HCT116 (cell line): ENCODE results near the gene DENND4A. TPM values are rescaled to one million over a fixed set of nuclear protein-coding genes. Genes with fewer than 3 reads are reported as not detected.

Experiments
- ATAC-seq: fragments of 200-7000 bp; cut with Tn5 transposase; 2 replicates; pipeline ENCODE4 v1.9.1; 2020; ENCODE audit warnings: mild to moderate bottlenecking, moderate library complexity
- BruUV-seq: library from RNA; stranded (reverse); fragments of 400-500 nt; replicated peaks from 2 replicates; lab custom pipeline; 2021; lab: Mats Ljungman, UMichigan
- CTCF ChIA-PET: fragments of 300-600 bp; sonication (Branson Sonifier 250); formaldehyde crosslinking; loops from one replicate; lab custom pipeline; 2021; ENCODE audit warnings: antibody characterized with exemption; lab: Charles Lee
- POLR2A ChIA-PET: fragments of 300-600, 350-600 bp; sonication (Branson Sonifier 250); formaldehyde crosslinking; loops from one replicate; lab custom pipeline; 2021; ENCODE audit warnings: antibody characterized with exemption; lab: Charles Lee
- RAD21 ChIA-PET, 2 experiments: fragments of 300-600 bp; sonication (Branson Sonifier 250); formaldehyde crosslinking; loops; one replicate each; lab custom pipeline; 2023; ENCODE audit warnings: low total read pairs in 2 of 2; ENCODE audit not compliant: uncharacterized antibody in 2 of 2, unreplicated experiment in 2 of 2, low non-redundant PET in 1 of 2; lab: Charles Lee
- DNase-seq: peaks from one replicate; pipeline ENCODE4 v3.0.0-alpha.2; 2010; ENCODE audit warnings: low read depth, low spot score
- H2AFZ ChIP-seq: fragments of 200-600 bp; shearing (Covaris generic), sonication (generic); 2 replicates; pipeline ENCODE4 v1.6.1; 2017; ENCODE audit warnings: low read depth, mixed run types, mixed read lengths, antibody characterized with exemption, low read length; ENCODE audit not compliant: poor library complexity, severe bottlenecking
- H3K27ac ChIP-seq: 2 replicates; pipeline ENCODE4 v1.5.1; 2012; ENCODE audit warnings: low read depth, low read length
- H3K27me3 ChIP-seq: fragments of 200-600 bp; sonication (generic); 2 replicates; pipeline ENCODE4 v1.6.1; 2016; ENCODE audit warnings: mixed run types, low read length, mixed read lengths; ENCODE audit not compliant: insufficient read depth
- H3K36me3 ChIP-seq, 2 experiments: fragments of 200-500 bp in 1 of 2; fragments of 200-600 bp in 1 of 2; sonication (Bioruptor generic) in 1 of 2; sonication (generic) in 1 of 2; 2 replicates each; pipeline versions ENCODE4 v1.5.1 to v1.6.1; 2014 to 2016; ENCODE audit warnings: low read length in 2 of 2, inconsistent platforms in 1 of 2, mixed read lengths in 1 of 2, mixed run types in 1 of 2; ENCODE audit not compliant: insufficient read depth in 2 of 2, control insufficient read depth in 1 of 2
- H3K4me1 ChIP-seq, 2 experiments: fragments of 200-600 bp in 1 of 2; sonication (generic) in 1 of 2; 2 replicates each; pipeline versions ENCODE4 v1.5.1 to v1.6.1; 2012 to 2017; ENCODE audit warnings: low read length in 2 of 2, inconsistent platforms in 1 of 2, mild to moderate bottlenecking in 1 of 2, mixed read lengths in 1 of 2, mixed run types in 1 of 2, moderate library complexity in 1 of 2; ENCODE audit not compliant: insufficient read depth in 2 of 2, control insufficient read depth in 1 of 2
- H3K4me2 ChIP-seq: fragments of 200-600 bp; sonication (generic); 2 replicates; pipeline ENCODE4 v1.6.1; 2017; ENCODE audit warnings: mixed run types, low read length, mixed read lengths
- H3K4me3 ChIP-seq, 2 experiments: fragments of 200-600 bp in 1 of 2; sonication (generic) in 1 of 2; replicated peaks in 1 of 2; 2 replicates each; pipeline ENCODE4 v1.5.1; 2011 to 2016; ENCODE audit warnings: low read length in 2 of 2, control low read depth in 1 of 2, low read depth in 1 of 2, mild to moderate bottlenecking in 1 of 2, mixed read lengths in 1 of 2, mixed run types in 1 of 2
- H3K79me2 ChIP-seq: fragments of 200-600 bp; sonication (generic); 2 replicates; pipeline ENCODE4 v1.6.1; 2017; ENCODE audit warnings: mild to moderate bottlenecking, mixed run types, low read length, moderate library complexity, mixed read lengths; ENCODE audit not compliant: insufficient read depth
- H3K9ac ChIP-seq: fragments of 200-600 bp; sonication (generic); 2 replicates; pipeline ENCODE4 v1.6.1; 2016; ENCODE audit warnings: low read length, mixed read lengths
- H3K9me2 ChIP-seq: fragments of 200-600 bp; sonication (generic), shearing (Covaris generic); 2 replicates; pipeline ENCODE4 v1.6.1; 2017; ENCODE audit warnings: mixed run types, mild to moderate bottlenecking, moderate library complexity; ENCODE audit not compliant: insufficient read depth
- H3K9me3 ChIP-seq, 2 experiments: fragments of 200-500 bp in 1 of 2; fragments of 200-600 bp in 1 of 2; sonication (Bioruptor generic) in 1 of 2; sonication (generic) in 1 of 2; 2 replicates each; pipeline ENCODE4 v1.6.1; 2014 to 2017; ENCODE audit warnings: low read length in 2 of 2, mixed read lengths in 2 of 2, inconsistent platforms in 1 of 2, low read depth in 1 of 2, mild to moderate bottlenecking in 1 of 2, mixed run types in 1 of 2, moderate library complexity in 1 of 2; ENCODE audit not compliant: control insufficient read depth in 1 of 2, insufficient read depth in 1 of 2
- H4K20me1 ChIP-seq: fragments of 200-600 bp; sonication (generic), shearing (Covaris generic); 2 replicates; pipeline ENCODE4 v1.6.1; 2017; ENCODE audit warnings: mixed run types, mild to moderate bottlenecking, moderate library complexity; ENCODE audit not compliant: insufficient read depth
- CBX3 ChIP-seq: IDR thresholded peaks from 2 replicates; pipeline ENCODE4 v1.6.1; 2012; ENCODE audit warnings: low read depth
- CEBPB ChIP-seq: IDR thresholded peaks from 2 replicates; pipeline ENCODE4 v1.6.1; 2012; ENCODE audit warnings: low read depth
- EGR1 ChIP-seq: IDR thresholded peaks from 2 replicates; pipeline ENCODE4 v1.6.1; 2012; ENCODE audit warnings: low read depth
- EZH2 ChIP-seq: fragments of 200-600 bp; sonication (generic); IDR thresholded peaks from 2 replicates; pipeline ENCODE4 v1.6.1; 2017; ENCODE audit warnings: antibody characterized with exemption, mixed run types
- EZH2phosphoT487 ChIP-seq: fragments of 200-600 bp; IDR thresholded peaks from 2 replicates; pipeline ENCODE4 v1.6.1; 2018; ENCODE audit warnings: antibody characterized with exemption, borderline replicate concordance
- FOSL1 ChIP-seq: IDR thresholded peaks from 2 replicates; pipeline ENCODE4 v1.6.1; 2012; ENCODE audit warnings: low read depth
- POLR2A ChIP-seq: IDR thresholded peaks from 2 replicates; pipeline ENCODE4 v1.7.0; 2011; ENCODE audit warnings: borderline replicate concordance; ENCODE audit not compliant: insufficient read depth, insufficient read length; ENCODE audit errors: extremely low read depth
- RAD21 ChIP-seq: IDR thresholded peaks from 2 replicates; pipeline ENCODE4 v1.6.1; 2012; ENCODE audit warnings: low read depth, mild to moderate bottlenecking
- SIN3A ChIP-seq: IDR thresholded peaks from 2 replicates; pipeline ENCODE4 v1.6.1; 2012; ENCODE audit warnings: low read depth
- SP1 ChIP-seq: IDR thresholded peaks from 2 replicates; pipeline ENCODE4 v1.6.1; 2012; ENCODE audit warnings: low read depth
- TCF7L2 ChIP-seq: IDR thresholded peaks from 2 replicates; pipeline ENCODE4 v1.7.0; 2011; ENCODE audit warnings: borderline replicate concordance, inconsistent platforms; ENCODE audit not compliant: insufficient read depth, insufficient read length; ENCODE audit errors: extremely low read depth
- YY1 ChIP-seq: IDR thresholded peaks from 2 replicates; pipeline ENCODE4 v1.6.1; 2011; ENCODE audit warnings: low read length, low read depth, moderate library complexity, mild to moderate bottlenecking; ENCODE audit not compliant: insufficient replicate concordance; ENCODE audit errors: extremely low read depth
- intact Hi-C: fragments of 100-400 bp; cut with micrococcal nuclease; formaldehyde crosslinking; loops from 2 replicates; pipeline ENCODE4 v1.10.0; 2022
- total RNA-seq: library from RNA; stranded (reverse); gene quantifications from one replicate; pipeline ENCODE4 v1.2.1, GENCODE V29; 2021; ENCODE audit not compliant: unreplicated experiment
- TF ChIP-seq, protein P1 (sequence below): IDR thresholded peaks from 2 replicates; pipeline ENCODE4 v1.6.1; 2012
- TF ChIP-seq, protein P2 (sequence below): IDR thresholded peaks from 2 replicates; pipeline ENCODE4 v1.6.1; 2012; ENCODE audit warnings: low read depth

Gene DENND4A
- total RNA-seq, 1 experiment from 2014 or later = 9.1 TPM

DNA sequence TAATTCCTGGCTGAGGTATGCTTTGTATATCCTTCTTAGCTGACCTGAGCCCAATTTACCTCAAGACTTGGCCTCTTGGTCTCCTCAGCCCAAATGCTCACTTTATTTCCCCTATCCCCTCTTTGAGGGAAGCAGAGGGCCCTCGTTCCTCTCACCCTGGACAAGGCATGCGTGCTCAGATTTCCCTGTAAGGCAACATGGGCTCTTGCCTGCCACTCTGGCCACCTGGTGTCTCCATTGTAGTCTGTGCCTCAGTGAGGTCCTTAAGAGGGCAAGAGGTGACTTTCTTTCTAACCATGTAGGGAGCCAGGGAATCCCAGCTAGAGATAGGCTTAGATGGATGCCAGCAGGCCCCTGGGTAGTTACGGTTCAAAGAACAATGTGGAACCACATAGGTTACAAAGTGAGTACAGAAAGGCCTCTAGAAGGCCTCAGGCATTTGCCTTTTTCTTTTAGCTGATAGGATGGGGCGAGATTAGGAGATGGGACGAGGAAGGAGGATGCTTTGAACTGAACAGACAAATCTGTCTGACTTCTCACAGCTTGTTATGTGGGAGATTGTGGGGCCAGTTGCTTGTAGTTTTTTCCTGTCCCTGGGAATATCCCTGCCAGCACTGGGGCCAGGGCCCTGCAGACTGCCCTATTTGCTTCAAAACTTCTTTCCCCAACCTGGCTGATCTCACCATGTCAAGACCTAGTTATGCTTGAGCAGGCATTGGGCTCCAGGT, 180.0 kb downstream of the DENND4A start:
- peak overlapping the region; percentile 72 to 91 for H3K4me3 ChIP-seq
- no peaks in the 10 kb centered on the region; a peak in 1 of 4 replicates for H3K36me3 ChIP-seq
- H3K9ac ChIP-seq = peak overlapping the region; percentile 96
- H3K27me3 ChIP-seq = no peaks in the 10 kb centered on the region
- DNase-seq (no peak), ATAC-seq (no peak)
- ChIA-PET RAD21 (interaction anchor here in 1 of 2 experiments (0.6 kb wide), 1 partner anchor 64 kb away, joined by 4 read pairs; no protein-coding TSS in a partner anchor), POLR2A (interaction anchor here (1.6 kb wide), 1 partner anchor 221 kb away, joined by 7 read pairs; no protein-coding TSS in a partner anchor), CTCF (no interaction called here)
- intact Hi-C loops = loop anchor here (5.0 kb wide), 1 partner anchor 290 kb away; no protein-coding TSS in a partner anchor
- TF ChIP-seq, protein P1, sequence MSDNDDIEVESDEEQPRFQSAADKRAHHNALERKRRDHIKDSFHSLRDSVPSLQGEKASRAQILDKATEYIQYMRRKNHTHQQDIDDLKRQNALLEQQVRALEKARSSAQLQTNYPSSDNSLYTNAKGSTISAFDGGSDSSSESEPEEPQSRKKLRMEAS = no peak
- TF ChIP-seq SIN3A = no peak
- no peak for TF ChIP-seq EZH2
- no peak for TF ChIP-seq SP1
- H3K9me3 ChIP-seq = no peaks in the 10 kb centered on the region
- H3K4me1 ChIP-seq = peaks cover 15 to 19% of the 10 kb centered on the region in 2 experiments
- peak overlapping the region; percentile 76 for H3K4me2 ChIP-seq
- no TSS peak for BruUV-seq
- no peaks in the 10 kb centered on the region for H4K20me1 ChIP-seq
- peak overlapping the region; percentile 82 for H3K27ac ChIP-seq
- H3K9me2 ChIP-seq = no peaks in the 10 kb centered on the region
- peaks cover 38% of the 10 kb centered on the region for H3K79me2 ChIP-seq
- no peak overlapping the region for H2AFZ ChIP-seq

DNA sequence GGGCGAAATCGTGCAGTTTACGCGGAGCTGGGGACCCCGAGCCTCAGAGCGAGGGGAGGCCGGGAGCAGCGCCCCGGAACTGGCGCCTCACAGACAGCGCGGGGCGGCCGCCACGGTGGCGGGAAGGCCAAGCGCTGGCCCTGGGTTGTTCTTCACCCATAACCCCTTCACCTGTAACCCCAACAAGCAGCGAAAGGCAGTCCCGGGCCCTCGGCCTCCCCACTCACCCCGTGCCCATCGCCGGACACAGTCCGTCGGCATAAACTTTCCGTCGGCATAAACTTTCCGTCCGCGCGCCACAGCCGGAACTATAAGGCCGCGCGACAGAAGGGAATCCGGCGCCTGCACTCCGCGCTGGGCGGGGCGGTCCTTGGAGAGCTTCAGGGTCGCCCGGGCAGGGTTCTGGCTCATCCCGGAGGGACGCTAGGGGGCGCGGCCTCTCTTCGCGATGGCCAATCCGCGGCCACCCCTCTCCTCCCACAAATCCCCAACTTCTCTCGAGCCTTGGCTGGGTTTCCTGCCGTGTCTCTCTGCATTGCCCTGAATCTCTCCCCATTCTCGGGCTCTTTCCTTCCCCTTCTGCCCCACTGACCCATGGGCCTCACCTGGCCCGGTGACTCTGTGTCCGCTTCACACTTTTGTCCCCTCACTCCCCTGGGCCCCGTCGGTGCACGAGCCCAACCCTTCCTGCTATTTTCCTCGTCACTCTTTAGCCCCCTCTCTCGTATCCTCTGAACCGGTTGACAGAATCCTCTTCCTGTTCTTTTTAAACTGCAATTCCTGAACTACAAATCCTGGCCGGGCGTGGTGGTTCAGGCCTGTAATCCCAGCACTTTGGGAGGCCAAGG, 181.0 kb downstream of the DENND4A start, which contains the start of gene INTS14:
Gene INTS14, minus strand, starts transcription at position 261 of the 848 bp plus-strand sequence. CDS start 3,751 bp downstream, outside the sequence.
- H4K20me1 ChIP-seq = no peaks in the 10 kb centered on the region
- ChIA-PET RAD21 (interaction anchor here (0.5 to 0.8 kb wide), 2 partner anchors 221 to 283 kb away, joined by 3 read pairs; no protein-coding TSS in a partner anchor), POLR2A (interaction anchor here (0.9 to 1.6 kb wide), 7 partner anchors 10 to 259 kb away, joined by 3 to 7 read pairs (median 3); partner anchors contain the start of genes DENND4A and SLC24A1), CTCF (interaction anchor here (1.0 to 1.3 kb wide), 2 partner anchors 9 to 221 kb away, joined by 3 read pairs; no protein-coding TSS in a partner anchor)
- intact Hi-C loops = loop anchor here (5.0 kb wide), 1 partner anchor 291 kb away; no protein-coding TSS in a partner anchor
- peaks cover 15 to 19% of the 10 kb centered on the region in 2 experiments for H3K4me1 ChIP-seq
- H3K27me3 ChIP-seq = no peaks in the 10 kb centered on the region
- H2AFZ ChIP-seq = peak within 1 kb of the TSS; percentile 80
- peak within 1 kb of the TSS; percentile 72 to 91 for H3K4me3 ChIP-seq
- peak within 1 kb of the TSS; percentile 76 for H3K4me2 ChIP-seq
- H3K79me2 ChIP-seq = peaks cover 47% of the 10 kb centered on the region
- H3K27ac ChIP-seq = peak within 1 kb of the TSS; percentile 82
- no TSS peak for BruUV-seq
- H3K36me3 ChIP-seq = no peaks in the 10 kb centered on the region; a peak in 1 of 4 replicates
- H3K9me3 ChIP-seq = no peaks in the 10 kb centered on the region
- peak within 1 kb of the TSS; percentile 96 for H3K9ac ChIP-seq
- H3K9me2 ChIP-seq = no peaks in the 10 kb centered on the region
- DNase-seq (peak; percentile 91), ATAC-seq (peak; percentile 99)
- peak; percentile 68 for TF ChIP-seq RAD21
- peak; percentile 98 for TF ChIP-seq CBX3
- peak; percentile 88 for TF ChIP-seq YY1
- TF ChIP-seq POLR2A = peak; percentile 79
- TF ChIP-seq EGR1 = no peak
- TF ChIP-seq EZH2phosphoT487 = no peak
- peak; percentile 54 for TF ChIP-seq TCF7L2
- TF ChIP-seq FOSL1 = peak; percentile 3; the same call in 1 of the 2 replicates
- TF ChIP-seq CEBPB = no peak
- TF ChIP-seq SP1 = peak; percentile 87
- TF ChIP-seq, protein P2, sequence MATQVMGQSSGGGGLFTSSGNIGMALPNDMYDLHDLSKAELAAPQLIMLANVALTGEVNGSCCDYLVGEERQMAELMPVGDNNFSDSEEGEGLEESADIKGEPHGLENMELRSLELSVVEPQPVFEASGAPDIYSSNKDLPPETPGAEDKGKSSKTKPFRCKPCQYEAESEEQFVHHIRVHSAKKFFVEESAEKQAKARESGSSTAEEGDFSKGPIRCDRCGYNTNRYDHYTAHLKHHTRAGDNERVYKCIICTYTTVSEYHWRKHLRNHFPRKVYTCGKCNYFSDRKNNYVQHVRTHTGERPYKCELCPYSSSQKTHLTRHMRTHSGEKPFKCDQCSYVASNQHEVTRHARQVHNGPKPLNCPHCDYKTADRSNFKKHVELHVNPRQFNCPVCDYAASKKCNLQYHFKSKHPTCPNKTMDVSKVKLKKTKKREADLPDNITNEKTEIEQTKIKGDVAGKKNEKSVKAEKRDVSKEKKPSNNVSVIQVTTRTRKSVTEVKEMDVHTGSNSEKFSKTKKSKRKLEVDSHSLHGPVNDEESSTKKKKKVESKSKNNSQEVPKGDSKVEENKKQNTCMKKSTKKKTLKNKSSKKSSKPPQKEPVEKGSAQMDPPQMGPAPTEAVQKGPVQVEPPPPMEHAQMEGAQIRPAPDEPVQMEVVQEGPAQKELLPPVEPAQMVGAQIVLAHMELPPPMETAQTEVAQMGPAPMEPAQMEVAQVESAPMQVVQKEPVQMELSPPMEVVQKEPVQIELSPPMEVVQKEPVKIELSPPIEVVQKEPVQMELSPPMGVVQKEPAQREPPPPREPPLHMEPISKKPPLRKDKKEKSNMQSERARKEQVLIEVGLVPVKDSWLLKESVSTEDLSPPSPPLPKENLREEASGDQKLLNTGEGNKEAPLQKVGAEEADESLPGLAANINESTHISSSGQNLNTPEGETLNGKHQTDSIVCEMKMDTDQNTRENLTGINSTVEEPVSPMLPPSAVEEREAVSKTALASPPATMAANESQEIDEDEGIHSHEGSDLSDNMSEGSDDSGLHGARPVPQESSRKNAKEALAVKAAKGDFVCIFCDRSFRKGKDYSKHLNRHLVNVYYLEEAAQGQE = no peak
